T-cell (primary cell): ENCODE data around the gene OR9Q2. TPM values are rescaled to one million over a fixed set of nuclear protein-coding genes. Genes with fewer than 3 reads are reported as not detected.
"Not testable (repeated sequence)": the region's sequence is repeated elsewhere in the genome, so short reads cannot be mapped to it uniquely, and the experiment has no call there.

Experiments used
- ATAC-seq, 4 experiments: fragments of 200-7000 bp in 3 of 4; fragments of 150-1000 bp in 1 of 4; cut with Tn5 transposase; replicated peaks in 1 of 4; 1 replicate in 3 of 4; 2 replicates in 1 of 4; pipeline ENCODE4 v1.10.0; 2021; ENCODE audit warnings: moderate library complexity in 3 of 4, mild to moderate bottlenecking in 2 of 4, moderate number of reproducible peaks in 1 of 4
- CTCF ChIA-PET, 2 donors: fragments of 300-600 bp; sonication (Branson Sonifier 250); formaldehyde crosslinking; loops; one replicate each; lab custom pipeline; 2022; ENCODE audit warnings: antibody characterized with exemption in 2 of 2; lab: Charles Lee
- POLR2A ChIA-PET, 2 donors: fragments of 300-600 bp; sonication (Branson Sonifier 250); formaldehyde crosslinking; loops; one replicate each; lab custom pipeline; 2022; ENCODE audit warnings: antibody characterized with exemption in 2 of 2; lab: Charles Lee
- DNase-seq, 35 experiments: peaks; one replicate each; pipeline versions ENCODE4 v3.0.0 to v3.0.0-alpha.2; 2013 to 2023
- H3K27ac ChIP-seq: one replicate; pipeline ENCODE4 v1.5.1; 2013; ENCODE audit warnings: low read length
- H3K27me3 ChIP-seq, 2 experiments: replicated peaks in 1 of 2; 1 replicate in 1 of 2; 2 replicates in 1 of 2; pipeline versions ENCODE4 v1.6.1 to v1.7.0; 2013; ENCODE audit warnings: low read length in 1 of 2, mixed read lengths in 1 of 2; ENCODE audit not compliant: control insufficient read depth in 2 of 2, insufficient read depth in 2 of 2; ENCODE audit errors: extremely low read depth in 1 of 2
- H3K36me3 ChIP-seq, 2 donors: 1 replicate in 1 of 2; 2 replicates in 1 of 2; pipeline versions ENCODE4 v1.6.1 to v1.7.0; 2013; ENCODE audit warnings: low read length in 1 of 2; ENCODE audit not compliant: control insufficient read depth in 2 of 2, insufficient read depth in 1 of 2; ENCODE audit errors: extremely low read depth in 1 of 2
- H3K4me1 ChIP-seq, 2 experiments: 1 replicate in 1 of 2; 2 replicates in 1 of 2; pipeline versions ENCODE4 v1.6.1 to v1.7.0; 2013; ENCODE audit warnings: low read length in 2 of 2, mixed read lengths in 1 of 2; ENCODE audit not compliant: insufficient read depth in 2 of 2, control insufficient read depth in 1 of 2; ENCODE audit errors: extremely low read depth in 1 of 2
- H3K4me3 ChIP-seq, 2 donors: 1 replicate in 1 of 2; 2 replicates in 1 of 2; pipeline versions ENCODE4 v1.5.1 to v1.7.0; 2013; ENCODE audit warnings: mild to moderate bottlenecking in 2 of 2, low read length in 1 of 2, moderate library complexity in 1 of 2; ENCODE audit not compliant: control insufficient read depth in 1 of 2; ENCODE audit errors: extremely low read depth in 1 of 2
- H3K9me3 ChIP-seq: 2 replicates; pipeline ENCODE4 v1.7.0; 2013
- H3K27ac Mint-ChIP-seq, 2 donors: one replicate each; pipeline ENCODE4 v1.8.0; 2020 to 2021; ENCODE audit warnings: mild to moderate bottlenecking in 2 of 2, mixed read lengths in 2 of 2
- H3K27me3 Mint-ChIP-seq, 2 donors: one replicate each; pipeline ENCODE4 v1.8.0; 2021 to 2022; ENCODE audit warnings: mixed read lengths in 2 of 2
- H3K36me3 Mint-ChIP-seq: one replicate; pipeline ENCODE4 v1.8.0; 2021; ENCODE audit warnings: mixed read lengths
- H3K4me1 Mint-ChIP-seq, 3 donors: one replicate each; pipeline ENCODE4 v1.8.0; 2020 to 2022; ENCODE audit warnings: mixed read lengths in 3 of 3, mild to moderate bottlenecking in 1 of 3
- H3K4me3 Mint-ChIP-seq, 3 donors: one replicate each; pipeline ENCODE4 v1.8.0; 2020 to 2022; ENCODE audit warnings: mild to moderate bottlenecking in 3 of 3, mixed read lengths in 3 of 3, moderate library complexity in 3 of 3
- H3K9me3 Mint-ChIP-seq, 3 donors: one replicate each; pipeline ENCODE4 v1.8.0; 2020 to 2022; ENCODE audit warnings: mixed read lengths in 3 of 3
- WGBS: methylation state at CpG from one replicate; pipeline ENCODE4 v1.1.5; 2013; ENCODE audit warnings: missing lambda C conversion rate; ENCODE audit not compliant: insufficient coverage; 5-methylcytosine and 5-hydroxymethylcytosine counted together
- total RNA-seq, 35 experiments: library from RNA in 6 of 35; stranded (reverse) in 6 of 35; fragments of 120-200 nt in 1 of 35; gene quantifications; one replicate each; pipeline versions ENCODE4 v1.2.1 to v1.2.4 and lab custom pipeline; 2013 to 2026

Gene OR9Q2
- total RNA-seq, 5 donors from 2014 or later (not counting 1 experiment from before 2014, with no cell fraction given) = not detected

- no peaks in the 10 kb centered on the region for H3K4me1 ChIP-seq
- DNase-seq (no peak), ATAC-seq (no peak)
- H3K36me3 ChIP-seq = no peaks in the 10 kb centered on the region
- H3K27ac ChIP-seq = no peak overlapping the region
- H3K4me1 Mint-ChIP-seq = no peaks in the 10 kb centered on the region
- WGBS = no CpG with 5 or more reads among the region's 2 CpGs
- H3K9me3 Mint-ChIP-seq = peaks cover 3 to 17% (median 7%) of the 10 kb centered on the region in 3 donors
- ChIA-PET CTCF (no interaction called here), POLR2A (no interaction called here)
- H3K27me3 ChIP-seq = peaks cover 0 to 3% of the 10 kb centered on the region in 2 experiments
- no peaks in the 10 kb centered on the region for H3K36me3 Mint-ChIP-seq
- H3K27me3 Mint-ChIP-seq = peaks cover 0 to 8% of the 10 kb centered on the region in 2 donors
- no peak overlapping the region for H3K4me3 Mint-ChIP-seq
- no peak overlapping the region for H3K27ac Mint-ChIP-seq
- no peaks in the 10 kb centered on the region for H3K9me3 ChIP-seq
- no peak overlapping the region for H3K4me3 ChIP-seq
Observed at GRCh38 chr11:58195939-58196338, 7.1 kb downstream of the OR9Q2 start.

- Histone ChIP-seq H3K9me3 (no peaks in the 10 kb centered on the region), H3K4me1 (no peaks in the 10 kb centered on the region), H3K27ac (no peak overlapping the region), H3K4me3 (no peak overlapping the region), H3K27me3 (no peaks in the 10 kb centered on the region), H3K36me3 (no peaks in the 10 kb centered on the region)
- peaks cover 9 to 27% of the 10 kb centered on the region in 2 donors for H3K27me3 Mint-ChIP-seq
- no peak overlapping the region for H3K27ac Mint-ChIP-seq
- no peak for DNase-seq
- H3K4me1 Mint-ChIP-seq = no peaks in the 10 kb centered on the region
- WGBS = no CpG with 5 or more reads among the region's 1 CpG
- H3K36me3 Mint-ChIP-seq = no peaks in the 10 kb centered on the region
- no peak for ATAC-seq
- ChIA-PET POLR2A (no interaction called here), CTCF (no interaction called here)
- no peak overlapping the region for H3K4me3 Mint-ChIP-seq
- peaks cover 7 to 17% (median 9%) of the 10 kb centered on the region in 3 donors for H3K9me3 Mint-ChIP-seq
Observed at GRCh38 chr11:58199271-58199670, 10.4 kb downstream of the OR9Q2 start.

GRCh38 chr11:58204042-58204441 lies 15.2 kb downstream of the OR9Q2 start, which contains the start of gene OR1S2:
OR1S2 (minus strand) TSS chr11:58204142; CDS start chr11:58204142, 0 bp downstream.
- ChIA-PET POLR2A (no interaction called here), CTCF (no interaction called here)
- no peak within 1 kb of the TSS for H3K27ac ChIP-seq
- Mint-ChIP-seq H3K27me3 (peaks cover 12 to 36% of the 10 kb centered on the region in 2 donors), H3K36me3 (no peaks in the 10 kb centered on the region), H3K4me3 (no peak within 1 kb of the TSS), H3K27ac (no peak within 1 kb of the TSS), H3K9me3 (peaks cover 0 to 7% (median 1%) of the 10 kb centered on the region in 3 donors), H3K4me1 (no peaks in the 10 kb centered on the region)
- ATAC-seq (no peak), DNase-seq (no peak)
- H3K36me3 ChIP-seq = no peaks in the 10 kb centered on the region
- no peaks in the 10 kb centered on the region for H3K9me3 ChIP-seq
- no peaks in the 10 kb centered on the region for H3K4me1 ChIP-seq
- H3K27me3 ChIP-seq = no peaks in the 10 kb centered on the region
- H3K4me3 ChIP-seq = no peak within 1 kb of the TSS

- CTCF ChIA-PET, H3K27ac ChIP-seq, H3K27ac Mint-ChIP-seq, H3K36me3 ChIP-seq, H3K27me3 ChIP-seq, H3K4me1 ChIP-seq, DNase-seq, H3K9me3 Mint-ChIP-seq, H3K4me3 Mint-ChIP-seq, H3K36me3 Mint-ChIP-seq, POLR2A ChIA-PET, H3K9me3 ChIP-seq, ATAC-seq, H3K4me3 ChIP-seq, H3K4me1 Mint-ChIP-seq: not testable (repeated sequence)
- WGBS = no CpG with 5 or more reads among the region's 2 CpGs
- peaks cover 6 to 17% of the 10 kb centered on the region in 2 donors for H3K27me3 Mint-ChIP-seq
Observed at GRCh38 chr11:58212420-58212819, 23.6 kb downstream of the OR9Q2 start, which contains the start of gene OR1S1. OR1S1 (plus strand) TSS chr11:58212720.

GRCh38 chr11:58216476-58216875 lies 27.6 kb downstream of the OR9Q2 start:
- no peaks in the 10 kb centered on the region for H3K36me3 Mint-ChIP-seq
- no peaks in the 10 kb centered on the region for H3K9me3 Mint-ChIP-seq
- Histone ChIP-seq H3K36me3 (no peaks in the 10 kb centered on the region), H3K27ac (no peak overlapping the region), H3K4me1 (no peaks in the 10 kb centered on the region), H3K27me3 (no peaks in the 10 kb centered on the region), H3K9me3 (no peaks in the 10 kb centered on the region), H3K4me3 (no peak overlapping the region)
- H3K4me1 Mint-ChIP-seq = no peaks in the 10 kb centered on the region
- ATAC-seq (no peak), DNase-seq (no peak)
- ChIA-PET CTCF (no interaction called here), POLR2A (no interaction called here)
- H3K27me3 Mint-ChIP-seq = peaks cover 6 to 20% of the 10 kb centered on the region in 2 donors
- H3K27ac Mint-ChIP-seq = no peak overlapping the region
- no peak overlapping the region for H3K4me3 Mint-ChIP-seq

GRCh38 chr11:58222721-58223120 lies 33.9 kb downstream of the OR9Q2 start:
- ATAC-seq (no peak), DNase-seq (no peak)
- Histone ChIP-seq H3K27ac (no peak overlapping the region), H3K4me3 (no peak overlapping the region), H3K36me3 (no peaks in the 10 kb centered on the region), H3K9me3 (no peaks in the 10 kb centered on the region), H3K4me1 (no peaks in the 10 kb centered on the region), H3K27me3 (no peaks in the 10 kb centered on the region)
- 90% methylated on average over 2 of the region's 7 CpGs for WGBS
- H3K27me3 Mint-ChIP-seq = peaks cover 2 to 6% of the 10 kb centered on the region in 2 donors
- no peaks in the 10 kb centered on the region for H3K36me3 Mint-ChIP-seq
- no peaks in the 10 kb centered on the region for H3K4me1 Mint-ChIP-seq
- POLR2A ChIA-PET = no interaction called here
- no peaks in the 10 kb centered on the region for H3K9me3 Mint-ChIP-seq
- no peak overlapping the region for H3K4me3 Mint-ChIP-seq
- CTCF ChIA-PET = no interaction called here
- H3K27ac Mint-ChIP-seq = no peak overlapping the region
